ENCODE results near the gene SLC41A2.
"Not testable (repeated sequence)": the region's sequence is repeated elsewhere in the genome, so short reads cannot be mapped to it uniquely, and the experiment has no call there.

Gene SLC41A2

GRCh38 chr12:104977688-104978087 lies 19.6 kb upstream of the SLC41A2 start:
- H3K27ac ChIP-seq (ENCODE audit: low read depth, low read length); H3K27me3 ChIP-seq (ENCODE audit: insufficient read depth, low read length); H3K9ac ChIP-seq (ENCODE audit: low read depth, low read length); H3K36me3 ChIP-seq (ENCODE audit: insufficient read depth, low read length); H3K4me1 ChIP-seq (ENCODE audit: insufficient read depth, low read length); H3K9me3 ChIP-seq (ENCODE audit: insufficient read depth, low read depth, low read length); H3K4me3 ChIP-seq (ENCODE audit: low read length): not testable (repeated sequence)
- 93% methylated on average over 15 of the region's 15 CpGs for WGBS

- Histone ChIP-seq H3K4me3 (ENCODE audit: low read length) (no peak overlapping the region), H3K36me3 (ENCODE audit: insufficient read depth, low read length) (no peaks in the 10 kb centered on the region), H3K9ac (ENCODE audit: low read depth, low read length) (no peak overlapping the region), H3K4me1 (ENCODE audit: insufficient read depth, low read length) (no peaks in the 10 kb centered on the region), H3K27ac (ENCODE audit: low read depth, low read length) (no peak overlapping the region), H3K27me3 (ENCODE audit: insufficient read depth, low read length) (no peaks in the 10 kb centered on the region), H3K9me3 (ENCODE audit: insufficient read depth, low read depth, low read length) (no peaks in the 10 kb centered on the region)
- WGBS = 86% methylated on average over 8 of the region's 8 CpGs
Observed at GRCh38 chr12:104976703-104977102, 18.6 kb upstream of the SLC41A2 start.

GRCh38 chr12:104975587-104976343 lies 17.7 kb upstream of the SLC41A2 start:
- Histone ChIP-seq H3K4me1 (ENCODE audit: insufficient read depth, low read length) (no peaks in the 10 kb centered on the region), H3K27ac (ENCODE audit: low read depth, low read length) (no peak overlapping the region), H3K9me3 (ENCODE audit: insufficient read depth, low read depth, low read length) (no peaks in the 10 kb centered on the region), H3K4me3 (ENCODE audit: low read length) (no peak overlapping the region), H3K27me3 (ENCODE audit: insufficient read depth, low read length) (no peaks in the 10 kb centered on the region), H3K9ac (ENCODE audit: low read depth, low read length) (no peak overlapping the region), H3K36me3 (ENCODE audit: insufficient read depth, low read length) (no peaks in the 10 kb centered on the region)
- 82% methylated on average over 4 of the region's 4 CpGs for WGBS

GRCh38 chr12:104974626-104975290 lies 16.7 kb upstream of the SLC41A2 start:
- Histone ChIP-seq H3K4me1 (ENCODE audit: insufficient read depth, low read length) (no peaks in the 10 kb centered on the region), H3K9ac (ENCODE audit: low read depth, low read length) (no peak overlapping the region), H3K27me3 (ENCODE audit: insufficient read depth, low read length) (no peaks in the 10 kb centered on the region), H3K27ac (ENCODE audit: low read depth, low read length) (no peak overlapping the region), H3K9me3 (ENCODE audit: insufficient read depth, low read depth, low read length) (no peaks in the 10 kb centered on the region), H3K4me3 (ENCODE audit: low read length) (no peak overlapping the region), H3K36me3 (ENCODE audit: insufficient read depth, low read length) (no peaks in the 10 kb centered on the region)
- WGBS = 92% methylated on average over 7 of the region's 7 CpGs

- Histone ChIP-seq H3K27ac (ENCODE audit: low read depth, low read length) (no peak overlapping the region), H3K9me3 (ENCODE audit: insufficient read depth, low read depth, low read length) (no peaks in the 10 kb centered on the region), H3K4me1 (ENCODE audit: insufficient read depth, low read length) (no peaks in the 10 kb centered on the region), H3K27me3 (ENCODE audit: insufficient read depth, low read length) (no peaks in the 10 kb centered on the region), H3K36me3 (ENCODE audit: insufficient read depth, low read length) (no peaks in the 10 kb centered on the region), H3K9ac (ENCODE audit: low read depth, low read length) (no peak overlapping the region), H3K4me3 (ENCODE audit: low read length) (no peak overlapping the region)
- WGBS = 95% methylated on average over 4 of the region's 5 CpGs
Observed at GRCh38 chr12:104973250-104973649, 15.2 kb upstream of the SLC41A2 start.

GRCh38 chr12:104971306-104971705 lies 13.2 kb upstream of the SLC41A2 start:
- Histone ChIP-seq H3K36me3 (ENCODE audit: insufficient read depth, low read length) (no peaks in the 10 kb centered on the region), H3K9ac (ENCODE audit: low read depth, low read length) (no peak overlapping the region), H3K27me3 (ENCODE audit: insufficient read depth, low read length) (no peaks in the 10 kb centered on the region), H3K4me3 (ENCODE audit: low read length) (no peak overlapping the region), H3K27ac (ENCODE audit: low read depth, low read length) (no peak overlapping the region), H3K9me3 (ENCODE audit: insufficient read depth, low read depth, low read length) (no peaks in the 10 kb centered on the region), H3K4me1 (ENCODE audit: insufficient read depth, low read length) (no peaks in the 10 kb centered on the region)
- WGBS = 95% methylated on average over 5 of the region's 5 CpGs

GRCh38 chr12:104969343-104969742 lies 11.3 kb upstream of the SLC41A2 start:
- Histone ChIP-seq H3K36me3 (ENCODE audit: insufficient read depth, low read length) (no peaks in the 10 kb centered on the region), H3K9ac (ENCODE audit: low read depth, low read length) (no peak overlapping the region), H3K27me3 (ENCODE audit: insufficient read depth, low read length) (no peaks in the 10 kb centered on the region), H3K27ac (ENCODE audit: low read depth, low read length) (no peak overlapping the region), H3K4me1 (ENCODE audit: insufficient read depth, low read length) (no peaks in the 10 kb centered on the region), H3K4me3 (ENCODE audit: low read length) (no peak overlapping the region), H3K9me3 (ENCODE audit: insufficient read depth, low read depth, low read length) (no peaks in the 10 kb centered on the region)
- WGBS = 92% methylated on average over 3 of the region's 3 CpGs

GRCh38 chr12:104966677-104967076 lies 8.6 kb upstream of the SLC41A2 start:
- Histone ChIP-seq H3K27ac (ENCODE audit: low read depth, low read length) (no peak overlapping the region), H3K27me3 (ENCODE audit: insufficient read depth, low read length) (no peaks in the 10 kb centered on the region), H3K4me1 (ENCODE audit: insufficient read depth, low read length) (no peaks in the 10 kb centered on the region), H3K9ac (ENCODE audit: low read depth, low read length) (no peak overlapping the region), H3K36me3 (ENCODE audit: insufficient read depth, low read length) (no peaks in the 10 kb centered on the region), H3K4me3 (ENCODE audit: low read length) (no peak overlapping the region), H3K9me3 (ENCODE audit: insufficient read depth, low read depth, low read length) (no peaks in the 10 kb centered on the region)
- 95% methylated on average over 3 of the region's 4 CpGs for WGBS

GRCh38 chr12:104964856-104965205 lies 6.7 kb upstream of the SLC41A2 start:
- H3K4me1 ChIP-seq (ENCODE audit: insufficient read depth, low read length) = no peaks in the 10 kb centered on the region
- H3K27ac ChIP-seq (ENCODE audit: low read depth, low read length) = no peak overlapping the region
- H3K4me3 ChIP-seq (ENCODE audit: low read length) = no peak overlapping the region
- no peaks in the 10 kb centered on the region for H3K27me3 ChIP-seq (ENCODE audit: insufficient read depth, low read length)
- H3K36me3 ChIP-seq (ENCODE audit: insufficient read depth, low read length) = no peaks in the 10 kb centered on the region
- H3K9me3 ChIP-seq (ENCODE audit: insufficient read depth, low read depth, low read length) = no peaks in the 10 kb centered on the region
- WGBS = 79% methylated on average over 2 of the region's 2 CpGs
- no peak overlapping the region for H3K9ac ChIP-seq (ENCODE audit: low read depth, low read length)

- Histone ChIP-seq H3K9me3 (ENCODE audit: insufficient read depth, low read depth, low read length) (no peaks in the 10 kb centered on the region), H3K27me3 (ENCODE audit: insufficient read depth, low read length) (peaks cover 4% of the 10 kb centered on the region; the same call in 1 of the 2 replicates), H3K27ac (ENCODE audit: low read depth, low read length) (no peak overlapping the region), H3K36me3 (ENCODE audit: insufficient read depth, low read length) (no peaks in the 10 kb centered on the region), H3K9ac (ENCODE audit: low read depth, low read length) (no peak overlapping the region), H3K4me1 (ENCODE audit: insufficient read depth, low read length) (no peaks in the 10 kb centered on the region), H3K4me3 (ENCODE audit: low read length) (no peak overlapping the region)
- 91% methylated on average over 8 of the region's 8 CpGs for WGBS
Observed at GRCh38 chr12:104964167-104964855, 6.2 kb upstream of the SLC41A2 start.

- no peak overlapping the region for H3K4me3 ChIP-seq (ENCODE audit: low read length)
- no peaks in the 10 kb centered on the region for H3K36me3 ChIP-seq (ENCODE audit: insufficient read depth, low read length)
- no peaks in the 10 kb centered on the region for H3K9me3 ChIP-seq (ENCODE audit: insufficient read depth, low read depth, low read length)
- H3K27ac ChIP-seq (ENCODE audit: low read depth, low read length) = no peak overlapping the region
- 95% methylated on average over 6 of the region's 6 CpGs for WGBS
- peaks cover 9% of the 10 kb centered on the region; the same call in 1 of the 2 replicates for H3K27me3 ChIP-seq (ENCODE audit: insufficient read depth, low read length)
- H3K9ac ChIP-seq (ENCODE audit: low read depth, low read length) = no peak overlapping the region
- H3K4me1 ChIP-seq (ENCODE audit: insufficient read depth, low read length) = 0 out of 2 replicates have a peak, but pooled peaks cover 3% of the 10 kb centered on the region
Observed at GRCh38 chr12:104963757-104964156, 5.7 kb upstream of the SLC41A2 start.
